ENCODE data around the gene MC1R. TPM values are rescaled to one million over a fixed set of nuclear protein-coding genes. Genes with fewer than 3 reads are reported as not detected.
A peak's percentile ranks its signal among the peaks of the same experiment; 100 is the strongest.

The MC1R gene
- total RNA-seq, 1 experiment from 2014 or later = 12.2 TPM

DNA sequence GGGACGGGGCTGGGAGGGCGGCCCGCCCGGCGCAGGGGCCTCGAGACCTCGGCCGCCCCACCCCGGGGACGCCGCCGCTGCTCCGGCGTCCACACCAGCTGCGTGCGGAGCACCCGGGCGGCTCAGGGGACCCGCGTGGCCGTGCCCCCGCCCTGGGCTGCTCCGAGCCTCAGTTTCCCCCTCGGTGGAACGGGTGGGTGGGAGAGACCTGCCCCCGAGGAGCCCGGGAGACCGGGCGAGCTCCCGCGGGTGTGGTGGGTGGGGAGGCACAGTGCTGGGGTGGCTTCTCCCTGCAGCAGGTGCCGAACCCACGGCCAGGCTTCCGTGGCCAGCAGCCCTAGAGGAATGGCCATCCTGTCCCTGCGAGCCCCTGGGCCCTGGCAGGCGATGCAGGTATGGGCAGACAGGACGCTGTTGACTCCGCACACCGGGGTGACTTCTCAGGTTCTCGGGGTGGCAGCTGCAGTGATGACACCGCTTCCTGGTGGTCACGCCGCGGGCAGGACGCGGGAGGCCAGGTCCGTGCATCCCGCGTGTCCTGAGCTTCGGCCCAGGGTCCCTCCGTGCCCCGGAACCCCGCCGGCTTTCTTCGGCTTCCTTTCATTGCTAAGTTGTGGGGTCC lies 30.6 kb downstream of the MC1R start:
- 0 out of 4 replicates have a peak, but pooled peaks cover 0 to 3% of the 10 kb centered on the region in 2 experiments for H3K36me3 ChIP-seq (ENCODE audit: control insufficient read depth in 1 of 2, insufficient read depth in 2 of 2, low read length in 2 of 2)
- ChIA-PET CTCF (no interaction called here), RAD21 (ENCODE audit: low non-redundant PET in 1 of 2, low total read pairs in 2 of 2, uncharacterized antibody in 2 of 2, unreplicated experiment in 2 of 2) (interaction anchor here in 1 of 2 experiments (0.6 kb wide), 1 partner anchor 39 kb away, joined by 3 read pairs; no protein-coding TSS in a partner anchor), POLR2A (no interaction called here)
- H3K4me3 ChIP-seq (replicated peaks in 1 of 2; ENCODE audit: low read depth in 1 of 2, low read length in 2 of 2) = peak overlapping the region; percentile 67 to 82
- H2AFZ ChIP-seq (ENCODE audit: low read depth, low read length, poor library complexity, severe bottlenecking) = no peak overlapping the region
- ATAC-seq (no peak), DNase-seq (ENCODE audit: low read depth, low spot score) (no peak)
- no peaks in the 10 kb centered on the region for H3K9me3 ChIP-seq (ENCODE audit: control insufficient read depth in 1 of 2, insufficient read depth in 1 of 2, low read depth in 1 of 2, low read length in 2 of 2)
- intact Hi-C loops (cut with micrococcal nuclease) = no loop called here
- no peaks in the 10 kb centered on the region for H3K9me2 ChIP-seq (ENCODE audit: insufficient read depth)
- peak overlapping the region; percentile 75 for H3K9ac ChIP-seq (ENCODE audit: low read length)
- peaks cover 21 to 32% of the 10 kb centered on the region in 2 experiments for H3K4me1 ChIP-seq (ENCODE audit: control insufficient read depth in 1 of 2, insufficient read depth in 2 of 2, low read length in 2 of 2)
- no TSS peak for BruUV-seq (replicated peaks)
- peak overlapping the region; percentile 3; the same call in 1 of the 2 replicates for H3K27ac ChIP-seq (ENCODE audit: low read depth, low read length)
- H3K79me2 ChIP-seq (ENCODE audit: insufficient read depth, low read length) = peaks cover 45% of the 10 kb centered on the region
- no peaks in the 10 kb centered on the region for H4K20me1 ChIP-seq (ENCODE audit: insufficient read depth)
- H3K4me2 ChIP-seq (ENCODE audit: low read length) = peak overlapping the region; percentile 95
- H3K27me3 ChIP-seq (ENCODE audit: insufficient read depth, low read length) = no peaks in the 10 kb centered on the region
- no peak for TF ChIP-seq EZH2phosphoT487 (IDR thresholded peaks at IDR 0.05; ENCODE audit: borderline replicate concordance)

DNA sequence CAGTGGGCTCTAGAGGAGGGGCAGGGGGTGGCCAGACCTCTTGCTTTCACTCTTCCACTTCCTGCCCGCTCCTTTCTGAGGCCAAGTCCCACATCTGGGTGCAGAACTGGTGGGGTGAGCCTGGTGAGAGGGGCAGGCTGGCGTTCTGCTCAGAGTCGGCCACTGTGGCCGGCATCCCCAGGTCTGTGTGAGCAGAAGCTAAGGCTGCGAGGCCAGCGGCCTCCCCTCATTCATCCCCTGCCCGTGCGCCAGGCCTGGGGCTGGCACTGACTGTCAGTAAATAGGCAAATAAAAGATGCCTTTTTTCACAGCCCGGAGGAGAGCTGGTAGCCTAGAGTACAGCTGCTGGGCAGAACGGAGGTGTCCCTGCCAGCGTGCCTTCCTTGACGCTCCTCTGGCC lies 31.1 kb downstream of the MC1R start:
- Histone ChIP-seq H3K36me3 (ENCODE audit: control insufficient read depth in 1 of 2, insufficient read depth in 2 of 2, low read length in 2 of 2) (0 out of 4 replicates have a peak, but pooled peaks cover 0 to 3% of the 10 kb centered on the region in 2 experiments), H3K4me1 (ENCODE audit: control insufficient read depth in 1 of 2, insufficient read depth in 2 of 2, low read length in 2 of 2) (peaks cover 21 to 32% of the 10 kb centered on the region in 2 experiments), H3K4me3 (replicated peaks in 1 of 2; ENCODE audit: low read depth in 1 of 2, low read length in 2 of 2) (peak overlapping the region; percentile 67 to 82), H2AFZ (ENCODE audit: low read depth, low read length, poor library complexity, severe bottlenecking) (no peak overlapping the region), H3K79me2 (ENCODE audit: insufficient read depth, low read length) (peaks cover 45% of the 10 kb centered on the region), H3K27me3 (ENCODE audit: insufficient read depth, low read length) (no peaks in the 10 kb centered on the region), H3K9me3 (ENCODE audit: control insufficient read depth in 1 of 2, insufficient read depth in 1 of 2, low read depth in 1 of 2, low read length in 2 of 2) (no peaks in the 10 kb centered on the region), H3K9me2 (ENCODE audit: insufficient read depth) (no peaks in the 10 kb centered on the region), H4K20me1 (ENCODE audit: insufficient read depth) (no peaks in the 10 kb centered on the region), H3K4me2 (ENCODE audit: low read length) (peak overlapping the region; percentile 95), H3K27ac (ENCODE audit: low read depth, low read length) (no peak overlapping the region; the same call in 1 of the 2 replicates), H3K9ac (ENCODE audit: low read length) (peak overlapping the region; percentile 75)
- ChIA-PET POLR2A (no interaction called here), CTCF (interaction anchor here (1.0 kb wide), 1 partner anchor 28 kb away, joined by 3 read pairs; no protein-coding TSS in a partner anchor), RAD21 (ENCODE audit: low non-redundant PET in 1 of 2, low total read pairs in 2 of 2, uncharacterized antibody in 2 of 2, unreplicated experiment in 2 of 2) (no interaction called here)
- intact Hi-C loops (cut with micrococcal nuclease) = no loop called here
- DNase-seq (ENCODE audit: low read depth, low spot score) = no peak
- ATAC-seq = no peak
- no TSS peak for BruUV-seq (replicated peaks)
- no peak for TF ChIP-seq RAD21 (IDR thresholded peaks at IDR 0.05; ENCODE audit: low read depth)
- TF ChIP-seq, protein P1, sequence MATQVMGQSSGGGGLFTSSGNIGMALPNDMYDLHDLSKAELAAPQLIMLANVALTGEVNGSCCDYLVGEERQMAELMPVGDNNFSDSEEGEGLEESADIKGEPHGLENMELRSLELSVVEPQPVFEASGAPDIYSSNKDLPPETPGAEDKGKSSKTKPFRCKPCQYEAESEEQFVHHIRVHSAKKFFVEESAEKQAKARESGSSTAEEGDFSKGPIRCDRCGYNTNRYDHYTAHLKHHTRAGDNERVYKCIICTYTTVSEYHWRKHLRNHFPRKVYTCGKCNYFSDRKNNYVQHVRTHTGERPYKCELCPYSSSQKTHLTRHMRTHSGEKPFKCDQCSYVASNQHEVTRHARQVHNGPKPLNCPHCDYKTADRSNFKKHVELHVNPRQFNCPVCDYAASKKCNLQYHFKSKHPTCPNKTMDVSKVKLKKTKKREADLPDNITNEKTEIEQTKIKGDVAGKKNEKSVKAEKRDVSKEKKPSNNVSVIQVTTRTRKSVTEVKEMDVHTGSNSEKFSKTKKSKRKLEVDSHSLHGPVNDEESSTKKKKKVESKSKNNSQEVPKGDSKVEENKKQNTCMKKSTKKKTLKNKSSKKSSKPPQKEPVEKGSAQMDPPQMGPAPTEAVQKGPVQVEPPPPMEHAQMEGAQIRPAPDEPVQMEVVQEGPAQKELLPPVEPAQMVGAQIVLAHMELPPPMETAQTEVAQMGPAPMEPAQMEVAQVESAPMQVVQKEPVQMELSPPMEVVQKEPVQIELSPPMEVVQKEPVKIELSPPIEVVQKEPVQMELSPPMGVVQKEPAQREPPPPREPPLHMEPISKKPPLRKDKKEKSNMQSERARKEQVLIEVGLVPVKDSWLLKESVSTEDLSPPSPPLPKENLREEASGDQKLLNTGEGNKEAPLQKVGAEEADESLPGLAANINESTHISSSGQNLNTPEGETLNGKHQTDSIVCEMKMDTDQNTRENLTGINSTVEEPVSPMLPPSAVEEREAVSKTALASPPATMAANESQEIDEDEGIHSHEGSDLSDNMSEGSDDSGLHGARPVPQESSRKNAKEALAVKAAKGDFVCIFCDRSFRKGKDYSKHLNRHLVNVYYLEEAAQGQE (IDR thresholded peaks at IDR 0.05; ENCODE audit: low read depth) = no peak
- no peak for TF ChIP-seq EZH2phosphoT487 (IDR thresholded peaks at IDR 0.05; ENCODE audit: borderline replicate concordance)
- no peak for TF ChIP-seq ZBTB33 (IDR thresholded peaks at IDR 0.05; ENCODE audit: extremely low read depth, insufficient replicate concordance, low read length)
- no peak for TF ChIP-seq SIN3A (IDR thresholded peaks at IDR 0.05; ENCODE audit: low read depth)
- no peak for TF ChIP-seq CTCF (IDR thresholded peaks at IDR 0.05 in 2 of 3, conservative IDR thresholded peaks at IDR 0.05 in 1 of 3; ENCODE audit: borderline replicate concordance in 1 of 3, insufficient read depth in 1 of 3, low read depth in 2 of 3, low read length in 2 of 3)
